CD14-positive monocyte (primary cell): Measurements from ENCODE around the gene PELI1. TPM values are rescaled to one million over a fixed set of nuclear protein-coding genes. Genes with fewer than 3 reads are reported as not detected.

Experiments
- DNase-seq, 3 donors: peaks; one replicate each; pipeline ENCODE4 v3.0.0-alpha.2; 2011 to 2022
- H2AFZ ChIP-seq: 2 replicates; pipeline ENCODE4 v1.6.0; 2012; ENCODE audit warnings: mild to moderate bottlenecking, low read depth, low read length, inconsistent platforms; ENCODE audit not compliant: insufficient read depth, poor library complexity, severe bottlenecking
- H3K27ac ChIP-seq, 2 donors: 1 replicate in 1 of 2; 2 replicates in 1 of 2; pipeline ENCODE4 v1.5.1; 2012 to 2013; ENCODE audit warnings: low read length in 2 of 2, control low read depth in 1 of 2, inconsistent platforms in 1 of 2, low read depth in 1 of 2, mild to moderate bottlenecking in 1 of 2
- H3K27me3 ChIP-seq, 2 donors: one replicate each; pipeline versions ENCODE4 v1.6.0 to v1.6.1; 2011 to 2013; ENCODE audit warnings: low read length in 2 of 2; ENCODE audit not compliant: control insufficient read depth in 2 of 2, insufficient read depth in 2 of 2
- H3K36me3 ChIP-seq, 2 donors: replicated peaks in 1 of 2; 1 replicate in 1 of 2; 2 replicates in 1 of 2; pipeline versions ENCODE4 v1.5.1 to v1.6.1; 2012 to 2013; ENCODE audit warnings: low read length in 2 of 2, control low read depth in 1 of 2, inconsistent platforms in 1 of 2, mild to moderate bottlenecking in 1 of 2; ENCODE audit not compliant: insufficient read depth in 2 of 2, control insufficient read depth in 1 of 2
- H3K4me1 ChIP-seq, 2 donors: 1 replicate in 1 of 2; 2 replicates in 1 of 2; pipeline versions ENCODE4 v1.5.1 to v1.6.1; 2012 to 2013; ENCODE audit warnings: low read length in 2 of 2, control low read depth in 1 of 2, inconsistent platforms in 1 of 2, mild to moderate bottlenecking in 1 of 2, moderate library complexity in 1 of 2; ENCODE audit not compliant: insufficient read depth in 2 of 2, control insufficient read depth in 1 of 2
- H3K4me2 ChIP-seq: replicated peaks from 2 replicates; pipeline ENCODE3; 2012; ENCODE audit warnings: low read length, moderate library complexity, mild to moderate bottlenecking; ENCODE audit not compliant: poor library complexity, severe bottlenecking; ENCODE audit errors: extremely low read depth
- H3K4me3 ChIP-seq, 3 experiments: fragments of 200-600 bp in 1 of 3; sonication (generic) in 1 of 3; replicated peaks in 1 of 3; 1 replicate in 2 of 3; 2 replicates in 1 of 3; pipeline ENCODE4 v1.5.1; 2011 to 2013; ENCODE audit warnings: low read length in 3 of 3, mild to moderate bottlenecking in 3 of 3, control low read depth in 2 of 3, low read depth in 2 of 3, inconsistent platforms in 1 of 3, moderate library complexity in 1 of 3
- H3K79me2 ChIP-seq: 2 replicates; pipeline ENCODE4 v1.6.0; 2012; ENCODE audit warnings: mild to moderate bottlenecking, control low read depth, inconsistent platforms, low read length, moderate library complexity; ENCODE audit not compliant: insufficient read depth
- H3K9ac ChIP-seq: 2 replicates; pipeline ENCODE4 v1.6.0; 2017; ENCODE audit warnings: low read length, mild to moderate bottlenecking; ENCODE audit not compliant: insufficient read depth, poor library complexity, severe bottlenecking
- H3K9me3 ChIP-seq, 2 donors: replicated peaks in 1 of 2; 1 replicate in 1 of 2; 2 replicates in 1 of 2; pipeline versions ENCODE4 v1.5.1 to v1.6.1; 2012 to 2013; ENCODE audit warnings: low read length in 2 of 2, control low read depth in 1 of 2; ENCODE audit not compliant: control insufficient read depth in 1 of 2, insufficient read depth in 1 of 2
- H4K20me1 ChIP-seq: 2 replicates; pipeline ENCODE4 v1.6.0; 2012; ENCODE audit warnings: mild to moderate bottlenecking, low read length, control low read depth, moderate library complexity; ENCODE audit not compliant: insufficient read depth
- H3K27ac Mint-ChIP-seq, 7 donors: one replicate each; pipeline ENCODE4 v1.8.0; 2020; ENCODE audit warnings: mild to moderate bottlenecking in 7 of 7, mixed read lengths in 7 of 7, moderate library complexity in 6 of 7, inconsistent platforms in 2 of 7
- H3K27me3 Mint-ChIP-seq, 3 donors: one replicate each; pipeline ENCODE4 v1.8.0; 2021 to 2022; ENCODE audit warnings: low read depth in 3 of 3, mild to moderate bottlenecking in 3 of 3, mixed read lengths in 3 of 3, moderate library complexity in 3 of 3, inconsistent platforms in 1 of 3
- H3K36me3 Mint-ChIP-seq, 2 donors: one replicate each; pipeline ENCODE4 v1.8.0; 2020; ENCODE audit warnings: mixed read lengths in 2 of 2, inconsistent platforms in 1 of 2, mild to moderate bottlenecking in 1 of 2
- H3K4me1 Mint-ChIP-seq: one replicate; pipeline ENCODE4 v1.8.0; 2020; ENCODE audit warnings: mild to moderate bottlenecking, mixed read lengths
- H3K4me3 Mint-ChIP-seq, 2 donors: one replicate each; pipeline ENCODE4 v1.8.0; 2020; ENCODE audit warnings: mild to moderate bottlenecking in 2 of 2, mixed read lengths in 2 of 2, moderate library complexity in 1 of 2
- H3K9me3 Mint-ChIP-seq, 7 donors: one replicate each; pipeline ENCODE4 v1.8.0; 2020 to 2022; ENCODE audit warnings: mixed read lengths in 7 of 7, mild to moderate bottlenecking in 6 of 7, moderate library complexity in 6 of 7, inconsistent platforms in 2 of 7
- WGBS: methylation state at CpG from one replicate; pipeline ENCODE4 v1.1.5; 2013; ENCODE audit warnings: missing lambda C conversion rate; ENCODE audit not compliant: insufficient coverage; 5-methylcytosine and 5-hydroxymethylcytosine counted together
- intact Hi-C, 2 donors: fragments of 100-400 bp; cut with micrococcal nuclease; formaldehyde crosslinking; loops; one replicate each; pipeline versions ENCODE4 v1.15.0 to v1.15.1; 2023
- polyA plus RNA-seq, 3 donors: library from polyadenylated mRNA; depleted of rRNA in 1 of 3; unstranded in 2 of 3; stranded (reverse) in 1 of 3; fragments of 300-500 nt in 2 of 3; fragments of >200 nt in 1 of 3; fragmentation: Illumina TruSeq in 2 of 3; gene quantifications; 1 replicate in 2 of 3; 2 replicates in 1 of 3; pipeline ENCODE4 v1.2.3, GENCODE V29; 2012 to 2021
- TF ChIP-seq, protein P1 (sequence below): fragments of 200-600 bp; IDR thresholded peaks from one replicate; pipeline ENCODE4 v1.8.0; 2022; ENCODE audit warnings: antibody characterized with exemption, mild to moderate bottlenecking

The PELI1 gene
- polyA plus RNA-seq, 3 donors = 44.7 to 106 (median 53.6) TPM

DNA sequence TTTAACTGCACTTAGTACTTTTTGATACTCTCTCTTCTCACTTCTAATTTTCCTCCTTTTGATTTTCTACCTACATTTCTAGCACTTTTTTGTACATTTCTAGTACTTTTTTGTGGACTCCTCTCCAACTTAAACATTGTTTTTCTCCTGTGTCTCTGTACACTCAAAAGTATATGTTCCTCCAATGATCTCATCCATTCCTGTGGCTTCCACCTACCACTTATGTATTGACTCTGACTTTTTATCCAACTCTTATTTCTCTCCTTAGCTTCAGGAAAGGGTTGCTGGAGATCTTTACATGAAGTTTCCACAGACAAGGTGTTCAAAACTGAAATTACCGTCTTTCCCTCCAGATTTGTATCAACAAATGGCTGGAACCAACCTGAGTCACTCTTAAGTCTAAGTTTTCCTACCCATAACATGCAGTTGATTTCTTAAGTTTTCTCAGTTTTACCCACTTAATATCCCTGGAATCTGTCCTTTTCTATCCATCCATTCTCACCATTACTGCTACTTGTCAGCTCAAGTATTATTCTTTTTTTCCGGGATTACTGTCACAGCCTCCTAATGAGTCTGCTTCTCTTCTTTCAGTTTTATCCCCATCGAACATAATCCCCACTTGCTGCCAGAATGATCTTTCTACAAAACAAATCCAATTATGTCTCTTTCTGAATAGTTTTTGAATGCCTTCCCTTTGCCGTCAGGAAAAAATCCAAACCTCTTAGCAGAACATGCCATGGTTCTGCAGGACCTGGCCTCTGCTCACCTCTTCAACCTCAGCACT is 22.6 kb upstream of the PELI1 start:
- Mint-ChIP-seq H3K27me3 (no peaks in the 10 kb centered on the region), H3K9me3 (no peaks in the 10 kb centered on the region), H3K27ac (no peak overlapping the region), H3K36me3 (no peaks in the 10 kb centered on the region), H3K4me3 (no peak overlapping the region), H3K4me1 (peaks cover 7% of the 10 kb centered on the region)
- H3K27ac ChIP-seq = no peak overlapping the region
- peaks cover 5 to 9% of the 10 kb centered on the region in 2 donors for H3K4me1 ChIP-seq
- WGBS = 100% methylated on average over 2 of the region's 4 CpGs
- H3K27me3 ChIP-seq = no peaks in the 10 kb centered on the region
- no peak overlapping the region for H2AFZ ChIP-seq
- no peak overlapping the region for H3K4me3 ChIP-seq
- H3K79me2 ChIP-seq = no peaks in the 10 kb centered on the region
- intact Hi-C loops = no loop called here
- no peaks in the 10 kb centered on the region for H3K9me3 ChIP-seq
- no peak for DNase-seq
- TF ChIP-seq, protein P1, sequence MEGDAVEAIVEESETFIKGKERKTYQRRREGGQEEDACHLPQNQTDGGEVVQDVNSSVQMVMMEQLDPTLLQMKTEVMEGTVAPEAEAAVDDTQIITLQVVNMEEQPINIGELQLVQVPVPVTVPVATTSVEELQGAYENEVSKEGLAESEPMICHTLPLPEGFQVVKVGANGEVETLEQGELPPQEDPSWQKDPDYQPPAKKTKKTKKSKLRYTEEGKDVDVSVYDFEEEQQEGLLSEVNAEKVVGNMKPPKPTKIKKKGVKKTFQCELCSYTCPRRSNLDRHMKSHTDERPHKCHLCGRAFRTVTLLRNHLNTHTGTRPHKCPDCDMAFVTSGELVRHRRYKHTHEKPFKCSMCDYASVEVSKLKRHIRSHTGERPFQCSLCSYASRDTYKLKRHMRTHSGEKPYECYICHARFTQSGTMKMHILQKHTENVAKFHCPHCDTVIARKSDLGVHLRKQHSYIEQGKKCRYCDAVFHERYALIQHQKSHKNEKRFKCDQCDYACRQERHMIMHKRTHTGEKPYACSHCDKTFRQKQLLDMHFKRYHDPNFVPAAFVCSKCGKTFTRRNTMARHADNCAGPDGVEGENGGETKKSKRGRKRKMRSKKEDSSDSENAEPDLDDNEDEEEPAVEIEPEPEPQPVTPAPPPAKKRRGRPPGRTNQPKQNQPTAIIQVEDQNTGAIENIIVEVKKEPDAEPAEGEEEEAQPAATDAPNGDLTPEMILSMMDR = no peak
- no peak overlapping the region for H3K4me2 ChIP-seq
- H3K9ac ChIP-seq = no peak overlapping the region
- H4K20me1 ChIP-seq = no peaks in the 10 kb centered on the region
- H3K36me3 ChIP-seq = no peaks in the 10 kb centered on the region

DNA sequence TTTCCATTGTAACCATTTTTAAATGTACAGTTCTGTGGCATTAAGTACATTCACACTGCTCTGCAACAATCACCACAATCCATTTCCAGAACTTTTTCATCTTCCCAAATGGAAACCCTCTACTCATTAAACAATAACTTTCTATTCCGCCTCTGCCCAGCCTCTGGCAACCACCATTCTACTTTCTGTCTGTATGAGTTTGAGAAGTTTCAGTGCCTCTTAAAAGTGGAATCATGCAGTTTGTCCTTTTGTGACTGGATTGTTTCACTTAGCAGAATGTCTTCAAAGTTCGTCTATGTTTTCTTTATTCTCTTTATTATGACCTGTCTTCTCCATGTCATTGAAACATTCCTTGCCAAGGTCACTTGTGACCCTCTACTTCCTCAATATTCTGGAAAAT is 22.0 kb upstream of the PELI1 start:
- Mint-ChIP-seq H3K9me3 (no peaks in the 10 kb centered on the region), H3K4me1 (peaks cover 7% of the 10 kb centered on the region), H3K4me3 (no peak overlapping the region), H3K27ac (no peak overlapping the region), H3K27me3 (no peaks in the 10 kb centered on the region), H3K36me3 (no peaks in the 10 kb centered on the region)
- Histone ChIP-seq H3K27me3 (no peaks in the 10 kb centered on the region), H3K4me1 (peaks cover 5 to 9% of the 10 kb centered on the region in 2 donors), H3K27ac (no peak overlapping the region), H3K36me3 (no peaks in the 10 kb centered on the region), H3K79me2 (no peaks in the 10 kb centered on the region), H2AFZ (no peak overlapping the region), H3K4me3 (no peak overlapping the region), H4K20me1 (no peaks in the 10 kb centered on the region), H3K4me2 (no peak overlapping the region), H3K9me3 (no peaks in the 10 kb centered on the region), H3K9ac (no peak overlapping the region)
- DNase-seq = no peak
- TF ChIP-seq, protein P1 = no peak
- intact Hi-C loops = no loop called here
- WGBS = 88% methylated on average over 1 of the region's 2 CpGs
